ENCODE results near the gene TJP3.
A peak's percentile ranks its signal among the peaks of the same experiment; 100 is the strongest.
"Not testable (repeated sequence)": the region's sequence is repeated elsewhere in the genome, so short reads cannot be mapped to it uniquely, and the experiment has no call there.

Gene TJP3

GRCh38 chr19:3738477-3739220 is 30.5 kb downstream of the TJP3 start:
- no peak for DNase-seq (ENCODE audit: low spot score)

- no peak for DNase-seq (ENCODE audit: low spot score)
These were observed 32.2 kb downstream of the TJP3 start for GRCh38 chr19:3740431-3740830.

GRCh38 chr19:3743486-3743885 is 35.3 kb downstream of the TJP3 start:
- DNase-seq (ENCODE audit: low spot score) = peak; percentile 45

- no peak for DNase-seq (ENCODE audit: low spot score)
These were observed 37.3 kb downstream of the TJP3 start for GRCh38 chr19:3745363-3746045.

GRCh38 chr19:3746371-3747056 is 38.3 kb downstream of the TJP3 start:
- DNase-seq (ENCODE audit: low spot score) = no peak

GRCh38 chr19:3748965-3749364 is 40.8 kb downstream of the TJP3 start:
- DNase-seq (ENCODE audit: low spot score) = no peak

- no peak for DNase-seq (ENCODE audit: low spot score)
These were observed 42.0 kb downstream of the TJP3 start for GRCh38 chr19:3750211-3750610.

GRCh38 chr19:3751236-3751635 is 43.1 kb downstream of the TJP3 start:
- DNase-seq (ENCODE audit: low spot score) = no peak

GRCh38 chr19:3752492-3752891 is 44.3 kb downstream of the TJP3 start:
- DNase-seq (ENCODE audit: low spot score) = no peak

- DNase-seq (ENCODE audit: low spot score) = no peak
These were observed 45.6 kb downstream of the TJP3 start for GRCh38 chr19:3753631-3754410.

GRCh38 chr19:3757705-3758104 is 49.5 kb downstream of the TJP3 start:
- DNase-seq (ENCODE audit: low spot score) = not testable (repeated sequence)

- not testable (repeated sequence) for DNase-seq (ENCODE audit: low spot score)
These were observed 50.1 kb downstream of the TJP3 start for GRCh38 chr19:3758297-3758696.

- DNase-seq (ENCODE audit: low spot score) = no peak
These were observed 51.5 kb downstream of the TJP3 start for GRCh38 chr19:3759482-3760254.

GRCh38 chr19:3760871-3761361 is 52.7 kb downstream of the TJP3 start:
- DNase-seq (ENCODE audit: low spot score) = no peak

- DNase-seq (ENCODE audit: low spot score) = peak; percentile 88
These were observed 53.4 kb downstream of the TJP3 start, which contains the start of gene APBA3 for GRCh38 chr19:3761382-3762129. Gene APBA3 (minus strand): TSS chr19:3761692. CDS start chr19:3760264, 1,428 bp downstream.

- DNase-seq (ENCODE audit: low spot score) = no peak
These were observed 53.9 kb downstream of the TJP3 start for GRCh38 chr19:3762130-3762473.

- peak; percentile 99 for DNase-seq (ENCODE audit: low spot score)
These were observed 54.6 kb downstream of the TJP3 start, which contains the start of gene MRPL54 for GRCh38 chr19:3762501-3763459. Gene MRPL54 (plus strand): TSS chr19:3762682. CDS start chr19:3762701, 19 bp downstream.

- DNase-seq (ENCODE audit: low spot score) = no peak
These were observed 56.9 kb downstream of the TJP3 start for GRCh38 chr19:3765121-3765520.

- DNase-seq (ENCODE audit: low spot score) = not testable (repeated sequence)
These were observed 57.6 kb downstream of the TJP3 start for GRCh38 chr19:3765757-3766156.

Data from cerebellar cortex (tissue), 1 donor.